Activated CD8-positive, alpha-beta memory T cell treated with anti-CD3 and anti-CD28 coated beads, Interleukin-2, amount 50 U/mL, for 1 hour (primary cell): ENCODE data around the gene SLC25A48.

ENCODE experiments used
- DNase-seq: peaks from one replicate; pipeline ENCODE4 v3.0.0-alpha.2; 2020; ENCODE audit errors: extremely low read depth

The SLC25A48 gene, protein sequence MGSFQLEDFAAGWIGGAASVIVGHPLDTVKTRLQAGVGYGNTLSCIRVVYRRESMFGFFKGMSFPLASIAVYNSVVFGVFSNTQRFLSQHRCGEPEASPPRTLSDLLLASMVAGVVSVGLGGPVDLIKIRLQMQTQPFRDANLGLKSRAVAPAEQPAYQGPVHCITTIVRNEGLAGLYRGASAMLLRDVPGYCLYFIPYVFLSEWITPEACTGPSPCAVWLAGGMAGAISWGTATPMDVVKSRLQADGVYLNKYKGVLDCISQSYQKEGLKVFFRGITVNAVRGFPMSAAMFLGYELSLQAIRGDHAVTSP

DNA sequence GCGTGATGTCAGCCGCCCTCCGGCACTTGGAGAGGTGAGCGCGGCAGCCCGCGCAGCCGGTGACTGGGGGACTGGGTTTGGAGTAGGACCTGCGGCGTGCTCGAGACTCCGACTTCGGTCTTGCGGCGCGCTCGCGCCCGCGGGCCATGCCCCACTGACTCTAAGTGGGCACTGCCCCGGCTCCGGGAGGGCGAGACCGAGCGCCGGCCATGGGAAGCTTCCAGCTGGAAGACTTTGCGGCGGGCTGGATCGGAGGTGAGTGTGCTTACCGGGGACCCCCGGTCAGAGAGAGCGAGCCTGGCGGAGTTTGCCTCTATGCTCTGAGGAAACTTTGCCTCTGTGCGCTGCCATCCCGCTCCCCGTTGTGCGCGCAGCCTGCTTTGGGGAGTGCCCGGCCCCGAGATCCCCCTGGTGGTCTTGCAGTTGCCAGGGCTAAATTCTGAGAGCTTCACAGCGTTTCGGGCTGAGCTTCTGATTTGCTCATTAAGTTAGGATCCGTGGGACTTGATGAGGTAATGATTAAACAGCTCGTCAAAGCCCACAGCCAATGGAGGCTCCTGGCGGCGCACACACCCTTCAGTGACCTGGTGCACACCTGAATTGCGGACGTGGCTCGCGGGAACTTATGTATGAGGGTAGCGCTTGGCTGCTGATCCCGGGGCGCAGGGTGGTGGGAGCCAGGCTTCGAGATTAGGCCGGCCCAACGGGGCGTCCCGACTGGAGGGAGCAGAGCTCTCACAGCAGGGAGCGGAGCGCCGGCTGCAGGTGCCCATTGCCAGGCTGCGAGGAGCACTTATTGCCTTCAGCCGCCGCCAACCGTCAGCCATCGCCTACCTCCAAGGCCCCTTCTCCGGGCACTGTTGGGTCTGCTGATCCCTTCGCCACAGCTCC is at the start of gene SLC25A48:
Gene SLC25A48, plus strand, starts transcription at position 25 of the 891 bp plus-strand sequence. Its CDS starts 185 bp downstream, at position 210.
- DNase-seq, result no peak

DNA sequence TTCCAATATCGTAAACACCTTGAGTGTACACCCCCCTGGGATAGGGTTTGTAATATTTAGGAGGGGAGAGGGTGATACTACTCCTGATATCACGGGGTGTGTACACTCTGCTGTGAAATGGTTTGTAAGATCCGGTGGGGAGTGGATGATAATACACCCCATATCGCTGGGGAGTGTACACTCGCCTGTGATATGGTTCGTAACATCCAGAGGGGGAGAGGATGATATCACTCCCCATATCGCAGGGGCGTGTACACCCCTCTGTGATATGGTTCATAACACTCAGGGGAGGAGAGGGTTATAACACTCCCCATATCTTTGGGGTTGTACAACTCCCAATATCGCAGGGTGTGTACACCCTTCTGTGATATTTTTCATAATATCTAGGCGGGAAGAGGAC is 33.8 kb upstream of the SLC25A48 start:
- no peak for DNase-seq

DNA sequence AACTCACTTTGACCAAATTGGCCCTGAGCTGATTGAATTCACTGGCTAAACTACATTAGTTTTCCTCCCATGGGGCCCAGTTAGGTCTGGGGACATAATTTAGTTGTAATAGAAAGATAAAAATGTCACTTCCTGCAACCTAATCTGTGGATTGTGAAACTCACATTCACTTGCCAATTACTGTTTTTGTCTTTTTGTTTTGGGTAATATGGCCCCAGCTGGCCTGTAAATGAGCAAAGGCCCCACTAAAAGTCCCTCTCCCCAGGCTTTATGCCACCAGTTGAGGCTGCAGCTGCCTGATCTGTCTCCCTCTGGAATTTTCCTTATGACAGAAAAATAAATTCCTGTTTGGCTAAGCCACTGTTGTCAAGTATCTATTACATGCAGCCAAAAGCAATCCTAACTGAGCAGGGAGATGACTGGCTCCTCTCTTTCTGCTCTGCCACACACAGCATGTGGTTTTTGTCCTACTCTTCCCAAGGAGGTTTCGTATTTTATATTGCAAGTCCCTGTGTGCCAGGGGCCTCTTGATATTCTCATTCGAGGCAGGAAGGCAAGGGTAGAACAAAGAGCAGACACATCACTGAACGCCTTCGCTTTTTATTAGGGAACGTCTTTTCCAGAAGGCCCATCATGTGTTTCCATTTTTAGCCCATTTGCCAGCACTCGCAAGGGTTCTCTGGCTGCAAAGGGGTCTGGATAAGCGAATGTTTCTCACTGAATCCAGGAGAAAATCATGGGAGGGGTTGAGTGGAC is 24.1 kb upstream of the SLC25A48 start:
- no peak for DNase-seq

DNA sequence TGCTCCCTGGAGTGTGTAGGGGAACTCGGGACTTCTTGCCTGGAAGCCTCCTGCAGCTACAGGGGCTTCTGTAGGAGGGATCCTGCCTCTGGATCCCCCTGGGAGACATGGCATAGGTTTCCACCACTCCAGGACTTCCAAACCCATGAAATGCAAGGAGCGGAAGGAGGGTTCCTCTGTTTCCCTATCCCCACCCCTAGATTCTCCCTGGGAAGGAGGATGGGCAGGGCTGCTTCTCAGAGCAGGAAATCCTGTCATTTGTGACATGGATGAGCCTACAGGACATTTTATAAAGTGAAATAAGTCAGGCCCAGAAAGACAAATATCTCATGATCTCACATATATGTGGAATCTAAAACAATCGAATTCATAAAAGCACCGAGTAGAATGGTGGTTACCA is 23.5 kb upstream of the SLC25A48 start:
- DNase-seq, result no peak

DNA sequence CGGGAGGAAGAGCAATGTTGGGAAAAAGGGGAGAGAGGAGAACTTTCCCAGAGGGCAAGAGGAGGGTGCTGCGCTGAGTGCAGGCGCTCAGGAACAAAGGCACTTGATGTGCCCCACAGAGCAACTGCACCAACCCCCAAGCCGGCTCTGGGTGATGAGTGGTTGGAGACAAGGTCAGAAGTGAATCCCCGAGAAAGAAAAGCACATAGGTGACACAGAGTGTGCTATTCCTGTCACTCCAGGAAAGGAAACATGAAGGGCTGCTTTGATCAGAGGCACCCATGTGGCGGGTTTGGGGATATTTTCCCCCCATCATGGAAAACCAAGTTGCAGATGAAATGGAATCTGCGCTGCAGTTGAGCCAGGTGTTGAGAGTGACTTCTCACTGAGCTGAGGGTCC is 20.7 kb upstream of the SLC25A48 start:
- DNase-seq, result no peak

- no peak for DNase-seq
These were observed 20.1 kb upstream of the SLC25A48 start for GRCh38 chr5:135814316-135814715.

GRCh38 chr5:135814812-135815211 is 19.7 kb upstream of the SLC25A48 start:
- DNase-seq, result no peak

- DNase-seq, result no peak
These were observed 13.2 kb upstream of the SLC25A48 start for GRCh38 chr5:135821061-135821801.

DNA sequence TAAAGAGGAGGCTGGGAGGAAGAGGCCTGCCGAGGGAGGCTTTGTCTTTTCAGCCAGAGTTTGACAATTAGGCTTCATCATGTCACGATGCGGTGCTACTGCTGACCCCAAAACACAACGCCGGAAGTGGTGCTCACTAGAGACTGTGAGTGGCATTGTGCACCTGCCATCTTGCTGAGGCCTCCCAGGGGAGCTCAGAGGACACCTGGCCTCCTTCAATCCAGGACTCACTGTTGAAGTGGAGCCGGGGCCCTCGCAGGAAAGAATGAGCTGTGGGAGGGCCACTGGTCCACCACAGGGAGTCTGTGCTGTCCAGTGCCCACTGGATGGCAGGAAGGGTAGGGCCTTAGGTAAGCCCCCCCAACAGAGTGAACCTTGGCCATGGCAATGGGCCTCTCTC is 12.7 kb upstream of the SLC25A48 start:
- no peak for DNase-seq

DNA sequence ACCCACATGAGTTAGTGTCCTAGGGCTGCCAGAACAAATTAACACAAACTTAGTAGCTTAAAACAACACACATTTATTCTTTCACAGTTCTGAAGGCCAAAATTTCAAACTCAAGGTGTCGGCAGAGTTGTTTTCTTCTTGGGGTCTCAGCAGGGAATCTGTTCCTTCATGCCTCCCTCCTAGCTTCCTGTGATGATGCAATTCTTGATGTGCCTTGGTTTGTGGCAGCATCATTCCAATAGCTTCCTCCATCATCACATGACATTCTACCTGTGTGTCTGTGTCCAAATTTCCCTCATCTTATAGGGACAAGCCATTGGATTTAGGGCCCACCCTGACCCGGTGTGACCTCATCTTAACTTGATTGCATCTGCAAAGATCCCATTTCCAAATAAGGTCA is 12.2 kb upstream of the SLC25A48 start:
- no peak for DNase-seq

GRCh38 chr5:135822959-135823358 is 11.5 kb upstream of the SLC25A48 start:
- DNase-seq, result no peak

GRCh38 chr5:135823881-135824280 is 10.6 kb upstream of the SLC25A48 start:
- DNase-seq, result no peak

DNA sequence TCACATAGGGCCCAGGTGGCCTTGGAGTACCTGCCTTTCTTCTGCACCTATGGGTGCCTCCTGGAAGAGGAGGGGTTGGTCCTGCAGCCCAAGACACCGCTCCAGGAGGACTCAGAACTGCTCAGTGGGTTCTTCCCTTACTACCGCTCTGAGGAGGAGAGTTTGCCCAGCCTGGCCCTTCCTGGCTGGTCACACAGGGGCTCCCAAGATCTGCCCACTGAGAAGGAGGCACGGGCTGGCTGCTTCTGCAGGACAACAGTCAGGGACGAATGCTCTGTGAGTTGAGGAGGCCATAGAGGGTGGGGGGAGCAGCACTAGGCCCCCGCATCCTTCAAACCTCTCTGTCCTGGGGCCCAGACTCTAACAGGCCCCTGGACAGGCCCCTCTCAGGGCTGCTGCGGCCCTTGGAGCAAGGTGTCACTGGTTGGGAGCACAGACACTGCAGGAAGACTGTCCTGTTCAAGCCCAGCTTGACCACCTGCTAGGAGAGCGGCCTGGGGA is 9.9 kb upstream of the SLC25A48 start:
- no peak for DNase-seq

- no peak for DNase-seq
These were observed 8.9 kb upstream of the SLC25A48 start for GRCh38 chr5:135825373-135826220.

DNA sequence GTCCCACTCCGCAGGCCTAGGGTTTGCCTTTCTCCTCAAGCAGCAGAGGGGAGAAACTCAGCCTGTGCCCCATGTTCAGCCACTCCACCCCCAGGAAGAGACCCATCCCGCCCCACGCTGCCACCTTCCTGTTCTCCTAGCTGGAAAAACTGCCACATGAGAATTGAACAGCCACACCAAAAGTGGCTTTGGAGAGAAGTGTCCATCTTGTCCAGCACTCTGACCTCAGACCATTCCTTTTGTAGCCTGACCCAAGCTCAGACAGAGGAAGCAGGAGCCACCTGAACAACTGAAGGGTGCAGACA is 8.3 kb upstream of the SLC25A48 start:
- DNase-seq, result no peak

DNA sequence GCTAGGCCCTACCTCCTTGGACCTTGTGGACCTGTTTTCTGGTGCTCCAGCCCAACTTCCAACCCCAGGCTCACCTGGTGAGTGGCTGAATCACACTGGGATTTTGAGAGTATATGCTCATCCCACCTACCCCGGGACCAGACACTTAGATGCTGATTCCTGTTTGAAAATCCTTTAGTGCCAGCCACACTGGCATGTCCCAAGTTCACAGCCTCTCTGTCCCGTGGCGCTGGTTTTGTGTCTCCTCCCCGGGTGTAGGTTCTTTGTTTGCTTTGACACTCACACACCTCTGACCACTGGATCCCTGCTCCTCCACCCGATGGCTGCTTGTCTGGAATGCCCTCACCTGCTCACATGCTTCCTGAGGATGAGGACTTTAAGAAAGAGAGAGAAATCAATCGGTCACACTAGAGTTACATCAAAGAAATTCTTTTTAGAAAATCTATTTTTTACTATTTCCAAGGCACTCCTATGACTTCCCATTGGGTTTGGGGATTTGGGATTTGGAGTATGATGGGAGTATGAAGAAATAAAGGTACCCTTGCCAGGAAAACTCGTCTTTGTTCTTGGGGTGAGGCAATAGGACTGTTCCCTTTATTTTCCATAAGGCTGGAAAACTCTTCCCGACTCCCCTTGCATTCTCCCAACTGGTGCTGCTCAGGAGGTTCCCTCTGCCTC is 7.3 kb upstream of the SLC25A48 start:
- DNase-seq, result no peak

DNA sequence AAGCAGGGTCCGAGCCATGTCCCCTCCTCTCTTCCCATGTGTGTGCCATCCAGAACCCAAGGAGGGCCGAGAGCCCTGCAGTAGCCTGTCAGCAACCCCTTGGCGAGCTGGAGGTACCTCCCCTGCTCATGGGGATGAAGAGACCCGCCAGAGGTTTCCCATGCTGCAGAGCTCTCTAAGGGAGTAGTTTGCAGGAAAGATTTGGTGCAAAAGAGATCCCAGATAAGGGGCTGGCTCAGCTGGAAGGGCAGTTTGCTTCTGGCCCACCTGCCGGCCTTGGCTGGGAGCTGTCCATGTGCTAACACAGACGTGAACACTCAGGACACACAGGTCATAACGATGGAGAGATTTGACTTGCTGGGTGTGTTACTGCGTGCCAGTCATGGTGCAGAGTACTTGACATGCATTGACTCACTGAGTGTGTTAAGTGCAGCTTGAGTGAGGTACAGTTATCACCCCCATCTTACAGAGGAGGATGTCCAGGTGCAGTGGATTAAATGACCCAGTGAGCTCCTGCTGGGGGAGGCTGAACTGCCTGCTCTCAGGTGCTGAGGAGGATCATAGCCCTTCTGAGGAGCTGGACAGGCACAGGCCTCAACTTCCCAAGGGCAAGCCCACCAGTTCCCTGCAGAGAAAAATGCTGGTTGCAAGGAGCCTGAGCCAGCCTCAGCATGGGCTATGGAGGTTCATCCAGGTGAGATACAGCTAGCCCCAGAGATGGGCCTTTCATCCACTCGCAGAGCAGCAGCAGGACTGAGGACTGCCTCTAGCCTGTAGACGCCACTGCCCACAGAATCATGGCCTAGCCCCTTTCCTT is 6.3 kb upstream of the SLC25A48 start:
- no peak for DNase-seq

DNA sequence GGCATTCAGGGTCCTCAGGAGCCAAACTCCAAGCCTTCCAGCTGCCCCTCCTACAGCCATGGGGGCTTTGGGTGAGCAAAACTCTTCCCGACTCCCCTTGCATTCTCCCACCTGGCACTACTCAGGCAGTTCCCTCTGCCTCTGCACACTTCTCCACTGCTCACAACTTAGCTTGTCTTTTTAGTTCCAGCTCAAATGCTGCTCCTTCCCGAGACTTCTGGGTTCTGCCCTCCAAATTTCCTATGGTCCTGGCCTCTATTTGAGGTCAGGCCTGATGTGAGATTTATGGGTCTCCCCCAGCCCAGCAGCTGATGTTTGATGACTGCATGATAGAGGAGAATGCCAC is 5.7 kb upstream of the SLC25A48 start:
- no peak for DNase-seq

DNA sequence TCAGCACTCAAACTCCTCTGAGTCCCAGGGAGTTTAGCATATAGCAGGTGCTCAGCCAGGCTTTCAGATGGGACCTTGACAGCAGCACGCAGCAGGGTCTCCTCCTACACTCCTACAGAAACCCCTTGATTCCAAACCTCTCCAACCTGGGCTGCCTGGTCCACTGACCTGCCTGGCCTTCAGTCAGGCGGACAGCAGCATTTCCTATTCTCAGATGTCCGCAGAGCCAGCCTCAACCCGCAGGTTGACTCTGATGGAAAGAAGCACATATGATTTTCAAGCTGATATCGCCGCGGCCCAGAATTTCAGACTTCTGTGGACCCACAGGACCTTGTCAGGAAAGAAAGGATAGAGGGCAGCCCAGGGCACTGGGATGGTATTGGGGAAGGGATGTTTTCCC is 5.3 kb upstream of the SLC25A48 start:
- no peak for DNase-seq
